Activated CD4-positive, alpha-beta T cell treated with anti-CD3 and anti-CD28 coated beads, Interleukin-2, amount 50 U/mL, for 4 hours (primary cell): Measurements from ENCODE around the gene FXYD3.
"Not testable (repeated sequence)": the region's sequence is repeated elsewhere in the genome, so short reads cannot be mapped to it uniquely, and the experiment has no call there.

Experiments
- DNase-seq, 2 experiments: peaks; one replicate each; pipeline ENCODE4 v3.0.0-alpha.2; 2020

FXYD3 gene

GRCh38 chr19:35087393-35087792 is 28.2 kb upstream of the FXYD3 start:
- DNase-seq, result no peak

DNA sequence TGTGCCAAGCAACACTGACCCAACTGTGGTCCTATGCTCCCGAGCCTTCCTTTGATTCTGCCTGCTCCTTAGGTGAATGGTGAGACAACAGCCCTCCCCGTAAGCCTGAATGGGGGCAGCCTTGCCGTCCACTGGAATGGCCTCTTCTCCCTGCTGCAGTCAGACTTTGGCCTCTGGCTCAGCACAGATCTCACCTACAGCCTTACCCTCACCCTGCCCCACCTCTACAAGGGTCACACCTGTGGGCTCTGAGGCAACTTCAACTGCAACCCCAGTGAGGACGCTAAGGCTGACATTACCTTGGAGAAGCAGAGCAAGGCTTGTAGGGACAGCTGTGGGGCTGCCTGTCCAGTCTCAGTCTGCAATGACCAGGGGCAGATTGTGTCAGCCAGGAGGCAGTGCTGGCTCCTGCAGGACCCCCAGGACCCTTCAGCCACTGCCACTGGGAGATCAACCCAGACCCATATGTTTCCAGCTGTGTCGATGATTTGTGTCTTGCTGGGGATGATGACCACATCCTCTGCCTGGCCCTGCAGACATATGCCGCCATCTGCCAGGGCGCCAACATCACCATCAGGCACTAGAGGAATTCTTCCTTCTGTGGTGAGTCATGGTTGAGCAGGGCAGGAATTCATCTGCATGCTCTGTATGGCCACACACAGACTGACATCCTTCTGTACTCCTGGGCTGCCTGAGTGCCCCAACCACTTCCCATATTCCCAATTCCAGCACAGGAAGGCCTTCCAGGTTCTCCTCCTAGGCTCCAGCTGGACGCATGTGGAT is 27.3 kb upstream of the FXYD3 start:
- DNase-seq, result no peak

DNA sequence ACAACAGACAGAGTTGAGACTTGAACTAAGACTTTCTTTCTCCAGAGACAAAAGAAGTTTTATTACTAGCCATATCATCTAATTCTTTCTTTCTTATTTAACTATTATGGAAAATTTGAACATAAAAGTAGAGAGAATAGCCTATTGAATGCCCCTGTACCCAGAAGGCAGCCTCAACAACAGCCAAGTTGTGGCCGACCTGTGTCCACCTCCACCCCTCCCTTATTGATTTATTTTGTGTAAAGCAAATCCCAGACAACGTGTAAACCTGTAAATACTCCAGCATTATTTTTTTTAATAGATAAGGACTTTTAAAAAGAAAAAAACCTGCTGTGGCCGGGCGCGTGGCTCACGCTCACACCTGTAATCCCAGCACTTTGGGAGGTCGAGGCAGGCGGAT is 26.1 kb upstream of the FXYD3 start:
- no peak for DNase-seq

DNA sequence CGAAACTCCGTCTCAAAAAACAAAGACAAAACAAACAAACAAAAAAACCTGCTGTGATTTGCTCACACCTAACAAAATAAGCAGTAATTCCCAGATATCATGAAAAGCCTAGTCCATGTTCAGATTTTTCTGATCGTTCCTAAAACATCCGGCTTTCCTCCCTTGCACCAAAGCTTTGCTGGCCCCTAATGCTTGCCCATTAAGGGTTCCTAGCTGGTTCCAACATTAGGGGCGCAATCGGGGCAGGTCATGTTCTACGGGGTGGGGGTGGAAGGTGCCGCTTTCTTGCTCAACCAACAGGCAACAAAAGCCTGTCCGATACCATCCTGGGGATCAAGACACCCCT is 25.5 kb upstream of the FXYD3 start:
- no peak for DNase-seq

DNA sequence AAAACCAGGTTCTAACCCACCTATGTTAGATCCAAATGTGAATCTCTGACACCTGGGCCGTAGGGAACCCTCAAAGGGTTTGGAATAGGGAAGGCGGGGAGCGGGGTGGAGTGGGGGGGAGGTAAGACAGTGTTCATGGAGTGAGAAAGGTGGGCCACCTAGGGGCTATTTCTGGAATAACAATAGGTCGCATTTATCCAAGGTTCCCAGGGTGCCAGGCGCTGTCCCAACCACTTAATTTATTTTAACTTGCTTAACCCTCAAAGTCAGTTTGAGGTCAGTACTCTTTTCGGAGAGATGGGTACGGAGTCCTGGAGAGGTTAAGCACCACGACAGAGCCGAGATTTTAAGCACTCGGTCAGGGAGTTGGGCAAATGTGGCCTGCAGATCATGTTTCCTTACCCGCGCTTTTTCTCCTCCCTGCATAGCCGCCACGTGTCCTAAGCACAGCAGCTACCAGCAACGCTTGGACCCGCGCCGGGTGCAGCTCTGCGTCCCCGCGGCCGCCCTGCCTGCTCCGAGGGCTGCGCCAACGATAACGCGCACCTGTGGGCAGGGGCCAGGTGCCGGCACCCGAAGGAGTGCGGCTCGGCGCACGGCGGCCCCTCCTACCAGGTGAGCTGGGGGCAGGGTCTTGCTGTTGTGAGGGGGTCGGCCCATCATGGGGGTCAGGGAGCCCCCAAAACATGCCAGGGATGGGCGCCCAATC is 25.0 kb upstream of the FXYD3 start:
- DNase-seq, result peak; percentile 29 to 33

GRCh38 chr19:35093430-35093829 is 22.2 kb upstream of the FXYD3 start:
- no peak for DNase-seq

DNA sequence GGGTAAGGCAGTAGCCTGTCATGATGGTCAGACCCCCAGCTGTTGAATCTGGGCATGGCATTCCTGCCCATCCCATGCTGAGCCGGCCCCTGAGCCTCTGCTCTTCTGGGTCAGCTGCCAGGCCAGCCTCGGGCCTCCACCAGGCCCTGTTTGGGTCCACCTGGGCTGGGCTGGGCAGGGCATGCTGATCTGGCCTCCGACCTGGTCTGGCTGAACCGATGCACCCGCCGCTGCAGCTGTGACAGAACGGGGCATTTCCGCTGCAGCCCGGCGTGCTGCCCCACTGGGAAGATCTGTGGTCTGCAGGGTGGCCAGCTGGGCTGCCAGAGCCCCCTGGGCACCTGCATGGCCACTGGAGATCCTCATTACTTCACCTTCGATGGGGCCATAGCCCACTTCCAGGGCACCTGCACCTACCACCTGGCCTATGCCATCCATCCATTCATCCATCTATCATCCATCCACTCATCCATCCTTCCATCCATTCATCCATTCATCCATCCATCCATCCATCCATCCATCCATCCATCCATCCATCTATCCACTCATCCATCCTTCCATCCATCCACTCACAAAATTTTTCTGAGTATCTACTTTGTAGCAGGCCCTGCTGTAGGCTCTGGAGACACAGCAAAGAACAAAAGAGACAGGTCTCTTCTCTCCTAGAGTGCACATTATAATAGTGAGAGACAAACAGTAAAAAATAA is 21.5 kb upstream of the FXYD3 start:
- no peak for DNase-seq

DNA sequence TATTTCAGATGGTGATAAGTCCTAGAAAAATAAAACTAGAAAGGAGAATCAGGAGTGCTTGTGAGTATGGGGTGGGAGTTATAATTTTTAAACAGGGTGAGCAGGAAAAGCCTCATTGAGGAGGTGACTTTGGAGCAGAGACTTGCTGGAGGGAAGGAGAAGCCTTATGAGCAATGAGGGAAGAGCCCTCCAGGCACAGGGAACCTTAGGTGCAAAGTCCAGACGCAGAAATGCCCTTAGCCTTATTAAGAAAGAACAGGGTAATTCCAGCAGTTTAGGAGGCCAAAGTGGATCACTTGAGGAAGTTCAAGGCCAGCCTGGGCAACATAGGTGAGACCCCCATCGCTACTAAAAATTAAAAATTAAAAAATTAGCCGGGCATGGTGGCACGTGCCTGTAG is 21.0 kb upstream of the FXYD3 start:
- no peak for DNase-seq

GRCh38 chr19:35095667-35096368 is 19.8 kb upstream of the FXYD3 start:
- DNase-seq, result no peak

DNA sequence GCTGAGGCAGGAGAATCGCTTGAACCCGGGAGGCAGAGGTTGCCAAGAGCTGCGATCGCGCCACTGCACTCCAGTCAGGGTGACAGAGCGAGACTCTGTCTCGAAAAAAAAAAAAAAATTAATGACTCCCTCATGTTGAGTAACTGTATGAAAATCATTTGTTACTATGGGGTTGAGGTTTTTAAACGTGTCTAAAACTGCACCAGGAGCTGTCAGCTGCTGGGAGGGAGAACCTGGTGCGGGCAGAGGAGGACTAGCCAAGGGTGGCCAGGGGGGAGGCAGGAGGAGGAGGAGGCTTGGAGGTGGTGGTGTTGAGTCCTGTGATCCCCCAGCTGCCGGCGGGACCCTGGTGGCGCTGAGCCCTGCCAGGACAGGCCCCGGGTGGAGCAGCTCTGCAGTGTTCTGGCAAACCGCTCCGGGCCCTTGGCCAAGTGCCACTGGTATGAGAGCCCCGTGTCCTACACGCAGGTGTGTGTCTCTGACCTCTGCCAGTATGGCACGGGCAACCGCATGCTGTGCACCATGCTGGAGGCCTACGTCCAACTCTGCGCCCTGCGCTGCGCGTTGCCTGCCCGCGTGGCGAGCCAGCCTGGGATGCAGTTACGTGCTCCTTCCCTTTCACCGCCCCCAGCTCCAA is 17.1 kb upstream of the FXYD3 start:
- no peak for DNase-seq

GRCh38 chr19:35099155-35099896 is 16.3 kb upstream of the FXYD3 start:
- no peak for DNase-seq

GRCh38 chr19:35099897-35100275 is 15.7 kb upstream of the FXYD3 start:
- DNase-seq, result no peak

- no peak for DNase-seq
Observed at GRCh38 chr19:35100588-35101533, 14.8 kb upstream of the FXYD3 start.

DNA sequence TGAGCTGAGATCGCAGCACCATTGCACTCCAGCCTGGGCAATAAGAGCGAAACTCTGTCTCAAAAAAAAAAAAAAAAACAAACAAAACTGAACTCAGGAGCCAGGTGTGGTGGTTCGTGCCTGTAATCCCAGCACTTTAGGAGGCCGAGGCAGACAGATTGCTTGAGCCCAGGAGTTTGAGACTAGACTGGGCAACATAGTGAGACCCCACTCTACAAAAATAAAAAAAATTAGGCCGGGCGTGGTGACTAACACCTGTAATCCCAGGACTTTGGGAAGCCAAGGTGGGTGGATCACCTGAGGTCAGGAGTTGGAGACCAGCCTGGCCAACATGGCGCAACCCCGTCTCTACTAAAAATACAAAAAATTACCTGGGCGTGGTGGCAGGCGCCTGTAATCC is 13.7 kb upstream of the FXYD3 start:
- DNase-seq, result not testable (repeated sequence)

GRCh38 chr19:35103614-35104013 is 12.0 kb upstream of the FXYD3 start:
- DNase-seq, result not testable (repeated sequence)

- DNase-seq, result no peak
Observed at GRCh38 chr19:35104361-35104760, 11.3 kb upstream of the FXYD3 start.

GRCh38 chr19:35105047-35105410 is 10.6 kb upstream of the FXYD3 start:
- DNase-seq, result no peak

DNA sequence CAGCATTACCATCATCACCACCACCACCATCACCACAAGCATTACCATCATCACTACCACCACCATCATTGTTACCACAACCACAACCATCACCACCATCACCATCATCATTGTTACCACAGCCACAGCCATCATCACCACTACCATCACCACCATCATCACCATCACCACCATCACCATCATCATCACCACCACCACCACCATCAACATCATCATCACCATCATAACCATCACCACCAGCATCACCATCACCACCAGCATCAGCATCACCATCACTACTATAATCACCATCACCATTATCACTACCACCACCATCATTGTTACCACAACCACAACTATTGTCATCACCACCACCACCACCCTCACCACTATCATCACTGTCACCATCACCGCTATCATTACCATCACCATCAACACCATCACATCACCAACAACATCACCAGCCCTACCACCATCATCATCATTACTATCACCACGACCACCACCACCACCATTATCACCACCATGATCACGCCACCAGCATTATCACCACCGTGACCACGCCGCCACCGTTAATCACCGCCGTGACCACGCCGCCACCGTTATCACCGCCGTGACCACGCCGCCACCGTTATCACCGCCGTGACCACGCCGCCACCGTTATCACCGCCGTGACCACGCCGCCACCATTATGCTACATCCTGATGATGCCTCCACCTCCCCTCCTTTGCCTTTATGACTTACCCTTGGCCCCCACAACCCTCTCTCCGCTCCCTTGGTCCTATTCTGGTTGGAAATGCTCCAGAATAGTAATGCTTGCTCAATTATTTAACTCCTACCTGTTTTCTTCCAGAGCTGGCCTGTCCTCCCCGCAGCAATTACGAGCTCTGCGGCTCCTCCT is 10.0 kb upstream of the FXYD3 start:
- no peak for DNase-seq

DNA sequence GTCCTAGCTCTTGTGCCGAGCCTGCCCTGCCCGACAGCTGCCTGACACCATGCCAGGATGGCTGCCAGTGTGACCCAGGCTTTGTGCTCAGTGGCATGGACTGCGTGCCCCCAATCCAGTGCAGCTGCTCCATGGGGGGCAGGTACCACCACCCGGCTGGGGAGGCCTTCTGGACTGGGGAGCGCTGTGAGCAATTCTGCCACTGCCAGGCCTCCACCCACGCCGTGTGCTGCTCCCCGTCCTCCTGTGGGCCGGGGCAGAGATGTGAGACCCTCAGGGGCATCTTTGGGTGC is 9.4 kb upstream of the FXYD3 start:
- DNase-seq, result no peak

- DNase-seq, result no peak
Observed at GRCh38 chr19:35106898-35107541, 8.6 kb upstream of the FXYD3 start.
